Loucy (cell line): ENCODE data around the gene GAL3ST2.

Experiments used
- H2AFZ ChIP-seq: fragments of 200-600 bp; sonication (generic); 2 replicates; pipeline ENCODE4 v1.6.0; 2016; ENCODE audit warnings: antibody characterized with exemption, mild to moderate bottlenecking, low read length, moderate library complexity
- H3F3A ChIP-seq: fragments of 200-600 bp; 2 replicates; pipeline ENCODE4 v1.6.0; 2016; ENCODE audit warnings: antibody characterized with exemption, low read depth, mild to moderate bottlenecking
- H3K27me3 ChIP-seq: fragments of 200-600 bp; sonication (generic); 2 replicates; pipeline ENCODE4 v1.6.1; 2014; ENCODE audit warnings: low read length, mild to moderate bottlenecking; ENCODE audit not compliant: insufficient read depth, poor library complexity, severe bottlenecking
- H3K36me3 ChIP-seq: fragments of 200-600 bp; sonication (generic); 2 replicates; pipeline ENCODE4 v1.6.1; 2016; ENCODE audit warnings: low read length; ENCODE audit not compliant: insufficient read depth
- H3K4me1 ChIP-seq: fragments of 200-600 bp; sonication (generic); 2 replicates; pipeline ENCODE4 v1.5.1; 2014; ENCODE audit warnings: low read length, mild to moderate bottlenecking; ENCODE audit not compliant: insufficient read depth, poor library complexity, severe bottlenecking
- H3K4me2 ChIP-seq: fragments of 200-600 bp; sonication (generic); 2 replicates; pipeline ENCODE4 v1.6.0; 2014; ENCODE audit warnings: antibody characterized with exemption, low read length, low read depth, mild to moderate bottlenecking; ENCODE audit not compliant: poor library complexity, severe bottlenecking
- H3K4me3 ChIP-seq: fragments of 200-600 bp; sonication (generic); 2 replicates; pipeline ENCODE4 v1.5.1; 2014; ENCODE audit warnings: low read length, mild to moderate bottlenecking, mixed read lengths; ENCODE audit not compliant: poor library complexity, severe bottlenecking
- H3K79me2 ChIP-seq: fragments of 200-600 bp; sonication (generic); 2 replicates; pipeline ENCODE4 v1.6.1; 2014; ENCODE audit warnings: low read length; ENCODE audit not compliant: insufficient read depth
- H3K9ac ChIP-seq: fragments of 200-600 bp; sonication (generic); 2 replicates; pipeline ENCODE4 v1.6.0; 2014; ENCODE audit warnings: mild to moderate bottlenecking, low read depth, low read length, moderate library complexity; ENCODE audit not compliant: poor library complexity, severe bottlenecking
- H3K9me2 ChIP-seq: fragments of 200-600 bp; sonication (generic); replicated peaks from 2 replicates; pipeline ENCODE4 v1.6.1; 2016; ENCODE audit warnings: low read depth, low read length, mixed read lengths
- H3K9me3 ChIP-seq: fragments of 200-600 bp; sonication (generic); 2 replicates; pipeline ENCODE4 v1.6.1; 2014; ENCODE audit warnings: mild to moderate bottlenecking, antibody characterized with exemption, low read length, low read depth; ENCODE audit not compliant: insufficient read depth
- H4K20me1 ChIP-seq: fragments of 200-600 bp; sonication (generic); 2 replicates; pipeline ENCODE4 v1.6.0; 2014; ENCODE audit warnings: antibody characterized with exemption, low read length, mild to moderate bottlenecking; ENCODE audit not compliant: insufficient read depth, poor library complexity, severe bottlenecking
- EZH2phosphoT487 ChIP-seq: fragments of 200-600 bp; IDR thresholded peaks from 2 replicates; pipeline ENCODE4 v1.6.1; 2018; ENCODE audit warnings: antibody characterized with exemption, mild to moderate bottlenecking, moderate library complexity, borderline replicate concordance
- TF ChIP-seq, protein P1 (sequence below): fragments of 200-600 bp; sonication (generic); conservative IDR thresholded peaks from 2 replicates; pipeline ENCODE4 v1.5.1; 2014; ENCODE audit warnings: mild to moderate bottlenecking, antibody characterized with exemption, low read length

The GAL3ST2 gene

DNA sequence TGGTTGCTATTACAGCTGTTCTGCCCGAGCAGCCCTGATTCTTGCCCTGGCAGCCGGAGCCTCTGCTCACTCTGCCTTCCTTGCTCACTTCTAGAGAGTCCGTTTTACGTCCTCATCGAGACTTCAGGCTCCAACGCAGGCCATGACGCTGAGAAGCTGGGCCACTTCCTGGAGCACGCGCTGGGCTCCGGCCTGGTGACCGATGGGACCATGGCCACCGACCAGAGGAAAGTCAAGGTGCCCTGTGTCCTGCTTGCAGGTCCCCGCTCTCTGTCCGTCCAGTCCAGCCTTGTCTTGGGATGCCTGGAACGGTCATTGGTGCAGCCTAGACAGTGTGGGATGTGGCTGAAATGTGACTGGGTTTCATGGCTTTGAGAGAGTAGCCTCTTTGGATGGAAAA, 25.5 kb upstream of the GAL3ST2 start:
- no peak overlapping the region for H2AFZ ChIP-seq
- no peak overlapping the region for H3K4me3 ChIP-seq
- H3K36me3 ChIP-seq: no peaks in the 10 kb centered on the region
- H3K9ac ChIP-seq: no peak overlapping the region
- no peaks in the 10 kb centered on the region for H4K20me1 ChIP-seq
- no peaks in the 10 kb centered on the region for H3K79me2 ChIP-seq
- H3K4me1 ChIP-seq: no peaks in the 10 kb centered on the region
- no peaks in the 10 kb centered on the region for H3F3A ChIP-seq
- TF ChIP-seq, protein P1, sequence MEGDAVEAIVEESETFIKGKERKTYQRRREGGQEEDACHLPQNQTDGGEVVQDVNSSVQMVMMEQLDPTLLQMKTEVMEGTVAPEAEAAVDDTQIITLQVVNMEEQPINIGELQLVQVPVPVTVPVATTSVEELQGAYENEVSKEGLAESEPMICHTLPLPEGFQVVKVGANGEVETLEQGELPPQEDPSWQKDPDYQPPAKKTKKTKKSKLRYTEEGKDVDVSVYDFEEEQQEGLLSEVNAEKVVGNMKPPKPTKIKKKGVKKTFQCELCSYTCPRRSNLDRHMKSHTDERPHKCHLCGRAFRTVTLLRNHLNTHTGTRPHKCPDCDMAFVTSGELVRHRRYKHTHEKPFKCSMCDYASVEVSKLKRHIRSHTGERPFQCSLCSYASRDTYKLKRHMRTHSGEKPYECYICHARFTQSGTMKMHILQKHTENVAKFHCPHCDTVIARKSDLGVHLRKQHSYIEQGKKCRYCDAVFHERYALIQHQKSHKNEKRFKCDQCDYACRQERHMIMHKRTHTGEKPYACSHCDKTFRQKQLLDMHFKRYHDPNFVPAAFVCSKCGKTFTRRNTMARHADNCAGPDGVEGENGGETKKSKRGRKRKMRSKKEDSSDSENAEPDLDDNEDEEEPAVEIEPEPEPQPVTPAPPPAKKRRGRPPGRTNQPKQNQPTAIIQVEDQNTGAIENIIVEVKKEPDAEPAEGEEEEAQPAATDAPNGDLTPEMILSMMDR: no peak
- TF ChIP-seq EZH2phosphoT487: no peak
- H3K4me2 ChIP-seq: no peak overlapping the region
- no peaks in the 10 kb centered on the region for H3K9me3 ChIP-seq
- no peaks in the 10 kb centered on the region for H3K27me3 ChIP-seq
- H3K9me2 ChIP-seq: no peaks in the 10 kb centered on the region

DNA sequence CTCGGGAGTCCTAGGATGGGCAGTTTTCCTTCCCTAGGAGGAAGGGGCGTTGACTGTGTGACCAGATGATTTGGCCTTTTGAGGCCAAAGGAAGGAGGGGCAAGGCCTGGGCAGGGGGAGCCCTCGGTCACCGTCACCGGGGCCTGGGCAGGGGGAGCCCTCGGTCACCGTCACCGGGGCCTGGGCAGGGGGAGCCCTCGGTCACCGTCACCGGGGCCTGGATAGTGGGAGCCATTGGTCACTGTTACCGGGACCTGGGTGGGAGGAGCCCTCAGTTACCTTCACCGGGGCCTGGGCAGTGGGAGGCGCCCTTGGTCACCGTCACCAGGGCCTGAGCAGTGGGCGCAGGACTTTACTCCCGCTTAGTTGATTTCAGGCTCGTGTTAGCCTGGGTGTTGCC, 24.8 kb upstream of the GAL3ST2 start:
- Histone ChIP-seq H3K4me3 (no peak overlapping the region), H3K9ac (no peak overlapping the region), H3K36me3 (no peaks in the 10 kb centered on the region), H3K27me3 (no peaks in the 10 kb centered on the region), H3K4me1 (no peaks in the 10 kb centered on the region), H4K20me1 (no peaks in the 10 kb centered on the region), H3K4me2 (no peak overlapping the region), H2AFZ (no peak overlapping the region), H3K79me2 (no peaks in the 10 kb centered on the region), H3K9me2 (no peaks in the 10 kb centered on the region), H3F3A (no peaks in the 10 kb centered on the region), H3K9me3 (no peaks in the 10 kb centered on the region)
- TF ChIP-seq EZH2phosphoT487: no peak
- TF ChIP-seq, protein P1: no peak

DNA sequence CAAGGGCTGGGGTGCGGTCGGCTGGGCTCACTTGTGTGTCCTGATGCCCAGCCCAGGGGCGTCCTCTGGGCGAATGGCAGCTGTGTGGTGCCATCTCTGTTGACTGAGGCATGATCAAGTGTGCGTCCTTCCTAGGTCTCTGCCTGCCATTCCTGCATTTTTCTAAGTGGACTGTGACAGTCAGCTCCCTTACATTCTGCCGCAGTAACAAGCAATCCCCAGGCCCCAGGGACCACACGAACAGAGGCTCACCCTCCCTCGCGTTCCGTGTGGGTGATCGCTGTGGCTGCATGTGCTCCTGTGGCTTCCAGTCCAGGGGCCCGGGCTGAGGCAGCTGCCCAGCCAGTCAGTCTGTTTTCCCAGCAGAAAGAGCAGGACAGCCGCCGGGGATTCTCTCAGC, 24.4 kb upstream of the GAL3ST2 start:
- no peak overlapping the region for H3K9ac ChIP-seq

More for the DNA sequence above, 24.4 kb upstream of the GAL3ST2 start:
- H3K79me2 ChIP-seq: no peaks in the 10 kb centered on the region
- no peak overlapping the region for H3K4me3 ChIP-seq
- H3K27me3 ChIP-seq: no peaks in the 10 kb centered on the region
- no peaks in the 10 kb centered on the region for H3K9me3 ChIP-seq
- no peak overlapping the region for H2AFZ ChIP-seq
- H3K9me2 ChIP-seq: no peaks in the 10 kb centered on the region
- no peaks in the 10 kb centered on the region for H3F3A ChIP-seq
- no peaks in the 10 kb centered on the region for H3K4me1 ChIP-seq
- no peak for TF ChIP-seq EZH2phosphoT487
- TF ChIP-seq, protein P1: no peak
- no peak overlapping the region for H3K4me2 ChIP-seq
- no peaks in the 10 kb centered on the region for H3K36me3 ChIP-seq
- H4K20me1 ChIP-seq: no peaks in the 10 kb centered on the region
